ENCODE results near the gene BCLAF1. TPM values are rescaled to one million over a fixed set of nuclear protein-coding genes. Genes with fewer than 3 reads are reported as not detected.
A peak's percentile ranks its signal among the peaks of the same experiment; 100 is the strongest.

BCLAF1 gene
- total and polyA plus RNA-seq, 9 of the 15 experiments (the other 6 are each of a cell fraction or from before 2014, with no cell fraction given): 65.4 to 286 (median 165) TPM

- no peak for TF ChIP-seq TAF15 (IDR thresholded peaks at IDR 0.05; ENCODE audit: low read depth, low read length)
- TF ChIP-seq E2F4 (CRISPR knock-in tag; IDR thresholded peaks at IDR 0.05; ENCODE audit: low read depth): no peak
- peak; percentile 22 for TF ChIP-seq POLR2AphosphoS2 (IDR thresholded peaks at IDR 0.05; ENCODE audit: low read length)
- no peak for TF ChIP-seq CCAR2 (IDR thresholded peaks at IDR 0.05; ENCODE audit: low read depth, low read length)
- TF ChIP-seq DNMT1 (IDR thresholded peaks at IDR 0.05): no peak
- no peak for TF ChIP-seq MEIS2 (IDR thresholded peaks at IDR 0.05; ENCODE audit: partially characterized antibody)
- TF ChIP-seq ZNF197 (CRISPR knock-in tag; IDR thresholded peaks at IDR 0.05; ENCODE audit: low read depth): no peak
- TF ChIP-seq MXI1 (IDR thresholded peaks at IDR 0.05; ENCODE audit: low read depth, low read length): no peak
- TF ChIP-seq THAP12 (CRISPR knock-in tag; IDR thresholded peaks at IDR 0.05): no peak
- no peak for TF ChIP-seq PCBP2 (IDR thresholded peaks at IDR 0.05; ENCODE audit: low read depth, low read length, poor library complexity, severe bottlenecking)
- TF ChIP-seq ZNF740 (CRISPR knock-in tag; IDR thresholded peaks at IDR 0.05): no peak
- TF ChIP-seq ZNF740 (tag; IDR thresholded peaks at IDR 0.05): no peak
- no peak for TF ChIP-seq COPS2 (conservative IDR thresholded peaks at IDR 0.05)
- TF ChIP-seq DPF2 (IDR thresholded peaks at IDR 0.05): no peak; the same call in 1 of the 2 replicates
- no peak for TF ChIP-seq ETV1 (tag; conservative IDR thresholded peaks at IDR 0.05; ENCODE audit: low read depth)
- TF ChIP-seq PREB (CRISPR knock-in tag; IDR thresholded peaks at IDR 0.05): peak; percentile 53; the same call in 1 of the 2 replicates
- no peak for TF ChIP-seq CTCFL (IDR thresholded peaks at IDR 0.05; ENCODE audit: borderline replicate concordance, insufficient read depth, low read depth, low read length, poor library complexity, severe bottlenecking)
Measured at GRCh38 chr6:136250686-136251008, 39.0 kb downstream of the BCLAF1 start (continued).
